Measurements from ENCODE around the gene ACTR3.
A peak's percentile ranks its signal among the peaks of the same experiment; 100 is the strongest.

The ACTR3 gene

DNA sequence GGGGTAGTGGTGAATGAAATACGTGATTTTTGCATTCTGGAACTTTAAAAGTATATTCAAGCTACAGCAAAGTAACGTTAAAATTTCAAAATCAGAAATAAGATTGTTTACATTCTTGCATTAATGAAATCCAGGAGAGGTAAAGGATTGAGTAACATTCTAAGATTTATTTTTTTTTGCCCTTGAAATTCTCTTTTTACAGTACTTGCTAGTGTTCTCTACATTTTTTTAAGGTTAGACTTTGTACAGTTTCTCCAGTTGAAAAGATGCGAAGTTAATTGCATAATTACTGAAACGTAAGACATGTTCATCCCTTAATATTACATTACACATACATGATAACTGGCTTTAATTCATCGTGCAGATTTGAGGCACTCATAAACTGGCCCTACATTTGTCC is 74.5 kb downstream of the ACTR3 start:
- TF ChIP-seq, protein P1, sequence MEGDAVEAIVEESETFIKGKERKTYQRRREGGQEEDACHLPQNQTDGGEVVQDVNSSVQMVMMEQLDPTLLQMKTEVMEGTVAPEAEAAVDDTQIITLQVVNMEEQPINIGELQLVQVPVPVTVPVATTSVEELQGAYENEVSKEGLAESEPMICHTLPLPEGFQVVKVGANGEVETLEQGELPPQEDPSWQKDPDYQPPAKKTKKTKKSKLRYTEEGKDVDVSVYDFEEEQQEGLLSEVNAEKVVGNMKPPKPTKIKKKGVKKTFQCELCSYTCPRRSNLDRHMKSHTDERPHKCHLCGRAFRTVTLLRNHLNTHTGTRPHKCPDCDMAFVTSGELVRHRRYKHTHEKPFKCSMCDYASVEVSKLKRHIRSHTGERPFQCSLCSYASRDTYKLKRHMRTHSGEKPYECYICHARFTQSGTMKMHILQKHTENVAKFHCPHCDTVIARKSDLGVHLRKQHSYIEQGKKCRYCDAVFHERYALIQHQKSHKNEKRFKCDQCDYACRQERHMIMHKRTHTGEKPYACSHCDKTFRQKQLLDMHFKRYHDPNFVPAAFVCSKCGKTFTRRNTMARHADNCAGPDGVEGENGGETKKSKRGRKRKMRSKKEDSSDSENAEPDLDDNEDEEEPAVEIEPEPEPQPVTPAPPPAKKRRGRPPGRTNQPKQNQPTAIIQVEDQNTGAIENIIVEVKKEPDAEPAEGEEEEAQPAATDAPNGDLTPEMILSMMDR (IDR thresholded peaks at IDR 0.05; ENCODE audit: borderline replicate concordance, extremely low read depth, low read length, poor library complexity, severe bottlenecking) = no peak
- TF ChIP-seq EZH2 (IDR thresholded peaks at IDR 0.05; ENCODE audit: borderline replicate concordance, low read depth, low read length, severe bottlenecking) = no peak
- Histone ChIP-seq H3K79me2 (ENCODE audit: insufficient read depth, low read length) (no peaks in the 10 kb centered on the region), H3K36me3 (ENCODE audit: insufficient read depth, low read length) (peaks cover 15% of the 10 kb centered on the region; the same call in 1 of the 2 replicates), H2AFZ (ENCODE audit: low read depth, low read length) (no peak overlapping the region), H3K27me3 (ENCODE audit: insufficient read depth, low read length, poor library complexity) (no peaks in the 10 kb centered on the region), H3K4me1 (ENCODE audit: insufficient read depth, low read length) (no peaks in the 10 kb centered on the region), H3K9me3 (ENCODE audit: insufficient read depth, low read length, severe bottlenecking) (no peaks in the 10 kb centered on the region), H3K4me2 (ENCODE audit: insufficient read depth, low read length) (no peak overlapping the region), H4K20me1 (ENCODE audit: insufficient read depth, low read length) (no peaks in the 10 kb centered on the region), H3K27ac (ENCODE audit: low read length) (no peak overlapping the region), H3K9ac (ENCODE audit: low read depth, low read length) (no peak overlapping the region), H3K4me3 (ENCODE audit: low read depth in 1 of 2, low read length in 2 of 2) (no peak overlapping the region)
- DNase-seq = no peak
- no peak for ATAC-seq (ENCODE audit: insufficient read depth, low read depth)

DNA sequence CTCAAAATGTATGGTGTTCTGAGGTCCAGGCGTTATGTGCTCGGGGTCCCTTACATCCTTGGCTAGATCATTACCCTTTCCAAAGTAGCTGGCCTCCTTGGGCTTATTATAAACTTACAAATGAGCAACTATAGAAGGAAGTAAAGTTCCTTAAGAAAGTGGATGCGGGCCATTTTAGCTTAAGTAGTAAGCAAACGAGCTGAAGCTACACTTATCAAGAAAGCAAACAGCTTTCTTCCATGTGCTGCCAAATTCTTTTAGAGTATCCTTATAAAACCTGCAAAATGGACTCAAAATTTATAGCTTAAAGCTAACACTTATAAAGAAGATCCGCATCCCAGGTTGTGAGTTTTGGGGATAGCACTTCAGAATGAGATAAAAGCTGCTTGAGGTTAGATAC is 75.3 kb downstream of the ACTR3 start:
- Histone ChIP-seq H3K4me3 (ENCODE audit: low read depth in 1 of 2, low read length in 2 of 2) (no peak overlapping the region), H3K4me2 (ENCODE audit: insufficient read depth, low read length) (no peak overlapping the region), H3K4me1 (ENCODE audit: insufficient read depth, low read length) (no peaks in the 10 kb centered on the region), H3K9ac (ENCODE audit: low read depth, low read length) (no peak overlapping the region), H4K20me1 (ENCODE audit: insufficient read depth, low read length) (no peaks in the 10 kb centered on the region), H3K36me3 (ENCODE audit: insufficient read depth, low read length) (peaks cover 13% of the 10 kb centered on the region; the same call in 1 of the 2 replicates), H3K9me3 (ENCODE audit: insufficient read depth, low read length, severe bottlenecking) (no peaks in the 10 kb centered on the region), H3K79me2 (ENCODE audit: insufficient read depth, low read length) (no peaks in the 10 kb centered on the region), H2AFZ (ENCODE audit: low read depth, low read length) (no peak overlapping the region), H3K27me3 (ENCODE audit: insufficient read depth, low read length, poor library complexity) (no peaks in the 10 kb centered on the region), H3K27ac (ENCODE audit: low read length) (no peak overlapping the region)
- ATAC-seq (ENCODE audit: insufficient read depth, low read depth) (no peak), DNase-seq (no peak)
- TF ChIP-seq, protein P1 (IDR thresholded peaks at IDR 0.05; ENCODE audit: borderline replicate concordance, extremely low read depth, low read length, poor library complexity, severe bottlenecking) = no peak
- TF ChIP-seq EZH2 (IDR thresholded peaks at IDR 0.05; ENCODE audit: borderline replicate concordance, low read depth, low read length, severe bottlenecking) = no peak

DNA sequence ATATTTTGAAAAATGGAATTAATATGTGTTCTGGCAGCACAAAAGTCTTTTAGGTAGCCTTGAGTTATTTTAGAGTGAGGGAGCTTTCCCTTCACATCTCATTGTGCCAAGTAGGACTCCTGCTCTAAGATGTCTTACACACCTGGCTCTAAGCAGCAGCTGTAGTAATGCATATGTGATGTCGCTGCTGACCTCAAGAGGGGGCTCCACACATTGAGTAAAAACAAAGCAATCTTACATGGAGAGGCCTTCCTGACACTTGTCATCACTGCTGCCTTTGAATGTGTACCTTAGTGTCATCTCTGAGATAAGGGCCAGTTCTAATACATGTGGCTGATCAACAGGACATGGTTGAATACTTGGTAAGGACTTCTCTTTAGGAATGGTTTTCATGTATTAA is 75.8 kb downstream of the ACTR3 start:
- no peaks in the 10 kb centered on the region for H3K79me2 ChIP-seq (ENCODE audit: insufficient read depth, low read length)
- ATAC-seq (ENCODE audit: insufficient read depth, low read depth) (peak; percentile 80), DNase-seq (peak; percentile 49)
- H4K20me1 ChIP-seq (ENCODE audit: insufficient read depth, low read length) = no peaks in the 10 kb centered on the region
- H2AFZ ChIP-seq (ENCODE audit: low read depth, low read length) = no peak overlapping the region
- H3K9ac ChIP-seq (ENCODE audit: low read depth, low read length) = no peak overlapping the region
- no peaks in the 10 kb centered on the region for H3K4me1 ChIP-seq (ENCODE audit: insufficient read depth, low read length)
- H3K4me2 ChIP-seq (ENCODE audit: insufficient read depth, low read length) = no peak overlapping the region
- H3K36me3 ChIP-seq (ENCODE audit: insufficient read depth, low read length) = peaks cover 10% of the 10 kb centered on the region; the same call in 1 of the 2 replicates
- no peaks in the 10 kb centered on the region for H3K9me3 ChIP-seq (ENCODE audit: insufficient read depth, low read length, severe bottlenecking)
- no peaks in the 10 kb centered on the region for H3K27me3 ChIP-seq (ENCODE audit: insufficient read depth, low read length, poor library complexity)
- TF ChIP-seq EZH2 (IDR thresholded peaks at IDR 0.05; ENCODE audit: borderline replicate concordance, low read depth, low read length, severe bottlenecking) = no peak
- TF ChIP-seq, protein P1 (IDR thresholded peaks at IDR 0.05; ENCODE audit: borderline replicate concordance, extremely low read depth, low read length, poor library complexity, severe bottlenecking) = peak; percentile 63
- H3K4me3 ChIP-seq (ENCODE audit: low read depth in 1 of 2, low read length in 2 of 2) = no peak overlapping the region
- H3K27ac ChIP-seq (ENCODE audit: low read length) = no peak overlapping the region

DNA sequence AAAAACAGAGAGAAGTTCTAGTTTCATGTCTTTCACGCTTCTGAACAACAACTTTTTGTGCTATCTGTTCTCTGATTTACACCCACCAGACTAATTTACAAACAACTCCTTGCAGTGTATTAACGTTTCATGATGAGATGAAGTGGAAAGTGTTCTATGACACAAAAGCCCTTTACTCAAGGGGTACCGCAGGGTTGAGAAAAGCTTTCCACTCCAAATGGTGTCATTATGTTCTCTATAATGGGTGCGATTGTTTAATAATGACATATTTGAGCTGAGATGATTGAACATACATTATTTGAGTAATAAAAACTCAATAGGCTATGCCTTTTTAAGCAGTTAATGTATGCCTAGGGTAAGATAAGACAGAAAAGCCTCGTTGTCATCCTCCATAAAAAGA is 76.3 kb downstream of the ACTR3 start:
- H3K4me2 ChIP-seq (ENCODE audit: insufficient read depth, low read length) = no peak overlapping the region
- TF ChIP-seq, protein P1 (IDR thresholded peaks at IDR 0.05; ENCODE audit: borderline replicate concordance, extremely low read depth, low read length, poor library complexity, severe bottlenecking) = no peak
- TF ChIP-seq EZH2 (IDR thresholded peaks at IDR 0.05; ENCODE audit: borderline replicate concordance, low read depth, low read length, severe bottlenecking) = no peak
- no peaks in the 10 kb centered on the region for H3K9me3 ChIP-seq (ENCODE audit: insufficient read depth, low read length, severe bottlenecking)

More for the DNA sequence above, 76.3 kb downstream of the ACTR3 start:
- Histone ChIP-seq H3K79me2 (ENCODE audit: insufficient read depth, low read length) (no peaks in the 10 kb centered on the region), H3K27me3 (ENCODE audit: insufficient read depth, low read length, poor library complexity) (no peaks in the 10 kb centered on the region), H3K4me3 (ENCODE audit: low read depth in 1 of 2, low read length in 2 of 2) (no peak overlapping the region), H3K4me1 (ENCODE audit: insufficient read depth, low read length) (no peaks in the 10 kb centered on the region), H3K36me3 (ENCODE audit: insufficient read depth, low read length) (peaks cover 8% of the 10 kb centered on the region; the same call in 1 of the 2 replicates), H4K20me1 (ENCODE audit: insufficient read depth, low read length) (no peaks in the 10 kb centered on the region), H3K27ac (ENCODE audit: low read length) (no peak overlapping the region), H2AFZ (ENCODE audit: low read depth, low read length) (no peak overlapping the region), H3K9ac (ENCODE audit: low read depth, low read length) (no peak overlapping the region)
- ATAC-seq (ENCODE audit: insufficient read depth, low read depth) (no peak), DNase-seq (no peak)

All from DND-41 (cell line).